Thymus (tissue), 14 donors: Measurements from ENCODE around the gene PPFIA3. TPM values are rescaled to one million over a fixed set of nuclear protein-coding genes. Genes with fewer than 3 reads are reported as not detected.
"Not testable (repeated sequence)": the region's sequence is repeated elsewhere in the genome, so short reads cannot be mapped to it uniquely, and the experiment has no call there.

Experiments
- DNase-seq, 9 donors: peaks; one replicate each; pipeline ENCODE4 v3.0.0-alpha.2; 2013; ENCODE audit warnings: low spot score in 9 of 9, low read depth in 6 of 9, missing footprints in 1 of 9
- H3K27ac ChIP-seq, 2 donors: one replicate each; pipeline ENCODE4 v1.5.1; 2013; ENCODE audit warnings: control low read depth in 1 of 2, low read depth in 1 of 2, low read length in 1 of 2, mild to moderate bottlenecking in 1 of 2, moderate library complexity in 1 of 2
- H3K27me3 ChIP-seq, 2 donors: one replicate each; pipeline ENCODE4 v1.5.1; 2013; ENCODE audit warnings: low read length in 1 of 2; ENCODE audit not compliant: control insufficient read depth in 2 of 2, insufficient read depth in 1 of 2
- H3K36me3 ChIP-seq, 2 donors: one replicate each; pipeline ENCODE4 v1.5.1; 2013; ENCODE audit warnings: low read length in 1 of 2, mild to moderate bottlenecking in 1 of 2, moderate library complexity in 1 of 2; ENCODE audit not compliant: control insufficient read depth in 2 of 2, insufficient read depth in 2 of 2
- H3K4me1 ChIP-seq, 2 donors: one replicate each; pipeline ENCODE4 v1.5.1; 2013; ENCODE audit warnings: low read length in 2 of 2; ENCODE audit not compliant: control insufficient read depth in 2 of 2, insufficient read depth in 2 of 2
- H3K4me3 ChIP-seq, 2 donors: one replicate each; pipeline ENCODE4 v1.5.1; 2013; ENCODE audit warnings: low read length in 2 of 2, control low read depth in 1 of 2, mild to moderate bottlenecking in 1 of 2
- H3K9me3 ChIP-seq, 2 donors: one replicate each; pipeline ENCODE4 v1.5.1; 2013; ENCODE audit warnings: low read length in 1 of 2, mild to moderate bottlenecking in 1 of 2; ENCODE audit not compliant: control insufficient read depth in 2 of 2, insufficient read depth in 1 of 2
- WGBS: extraction: QIAGEN DNeasy Blood & Tissue Kit; methylation state at CpG from one replicate; pipeline ENCODE4 v1.1.7; 2013; 5-methylcytosine and 5-hydroxymethylcytosine counted together
- long read RNA-seq, 10 donors: transcript quantifications; one replicate each; lab custom pipeline, GENCODE V29; 2026
- polyA plus RNA-seq: library from polyadenylated mRNA; stranded (reverse); fragments of 200-250 nt; gene quantifications from one replicate; pipeline ENCODE4 v1.2.3, GENCODE V29; 2013
- total RNA-seq: library from RNA; stranded (reverse); fragments of 120-200 nt; gene quantifications from one replicate; pipeline ENCODE4 v1.2.4, GENCODE V29; 2013
- donor health status: healthy.

Gene PPFIA3
- total RNA-seq (7.0 TPM), polyA plus RNA-seq (14.1 TPM)
- long read RNA-seq, donor 1, partial matches to known transcripts: 0 of 1 reads
- long read RNA-seq, donor 1, other reads (novel, unspliced or antisense): 0 of 1 reads
- long read RNA-seq, donor 2: 0 reads
- long read RNA-seq, donor 3, partial matches to known transcripts: 0 of 1 reads
- long read RNA-seq, donor 3, other reads (novel, unspliced or antisense): 0 of 1 reads
- long read RNA-seq, donor 4: 0 reads
- long read RNA-seq, donor 5, partial matches to known transcripts: 0 of 2 reads
- long read RNA-seq, donor 5, other reads (novel, unspliced or antisense): 0 of 2 reads
- long read RNA-seq, donor 6, partial matches to known transcripts: 0 of 1 reads
- long read RNA-seq, donor 6, other reads (novel, unspliced or antisense): 0 of 1 reads
- long read RNA-seq, donor 7: 0 reads
- long read RNA-seq, donor 8: 0 reads
- long read RNA-seq, donor 9: 0 reads
- long read RNA-seq, donor 10: 0 reads

- 2% methylated on average over 90 of the region's 90 CpGs for WGBS
- DNase-seq: peak in 1 of 9 donors; percentile 28
- peak within 1 kb of the TSS; percentile 87 to 92 for H3K27ac ChIP-seq
- no peaks in the 10 kb centered on the region for H3K9me3 ChIP-seq
- H3K4me3 ChIP-seq: peak within 1 kb of the TSS; percentile 58 to 60
- peaks cover 36 to 60% of the 10 kb centered on the region in 2 donors for H3K27me3 ChIP-seq
- H3K4me1 ChIP-seq: peaks cover 15 to 20% of the 10 kb centered on the region in 2 donors
- peaks cover 0 to 2% of the 10 kb centered on the region in 2 donors for H3K36me3 ChIP-seq
These were observed at the start of gene PPFIA3 for GRCh38 chr19:49119411-49120324. TSS of gene PPFIA3 (plus strand) at chr19:49119544. CDS start at chr19:49127874, 8,330 bp downstream.

- H3K9me3 ChIP-seq: peaks cover 0 to 4% of the 10 kb centered on the region in 2 donors
- DNase-seq: no peak
- no peak overlapping the region for H3K27ac ChIP-seq
- H3K36me3 ChIP-seq: no peaks in the 10 kb centered on the region
- no peaks in the 10 kb centered on the region for H3K4me1 ChIP-seq
- peaks cover 52 to 93% of the 10 kb centered on the region in 2 donors for H3K27me3 ChIP-seq
- 97% methylated on average over 21 of the region's 21 CpGs for WGBS
- no peak overlapping the region for H3K4me3 ChIP-seq
These were observed 48.9 kb upstream of the PPFIA3 start for GRCh38 chr19:49070416-49070815.

- Histone ChIP-seq H3K27me3 (peaks cover 44 to 77% of the 10 kb centered on the region in 2 donors), H3K27ac (no peak overlapping the region), H3K4me3 (peak overlapping the region in 1 of 2 donors; percentile 33), H3K36me3 (no peaks in the 10 kb centered on the region), H3K9me3 (peaks cover 0 to 4% of the 10 kb centered on the region in 2 donors), H3K4me1 (no peaks in the 10 kb centered on the region)
- no peak for DNase-seq
- WGBS: 10% methylated on average over 93 of the region's 93 CpGs
These were observed 47.3 kb upstream of the PPFIA3 start for GRCh38 chr19:49071860-49072547.

GRCh38 chr19:49073514-49074378, 45.6 kb upstream of the PPFIA3 start:
- peaks cover 39 to 61% of the 10 kb centered on the region in 2 donors for H3K27me3 ChIP-seq
- no peak overlapping the region for H3K27ac ChIP-seq
- H3K4me1 ChIP-seq: no peaks in the 10 kb centered on the region
- H3K36me3 ChIP-seq: no peaks in the 10 kb centered on the region
- no peak overlapping the region for H3K4me3 ChIP-seq
- 72% methylated on average over 23 of the region's 23 CpGs for WGBS
- H3K9me3 ChIP-seq: peaks cover 0 to 4% of the 10 kb centered on the region in 2 donors
- DNase-seq: no peak

GRCh38 chr19:49074869-49075268, 44.5 kb upstream of the PPFIA3 start:
- not testable (repeated sequence) for H3K4me3 ChIP-seq, H3K9me3 ChIP-seq, H3K36me3 ChIP-seq, DNase-seq, H3K27ac ChIP-seq, H3K4me1 ChIP-seq
- H3K27me3 ChIP-seq: peaks cover 37 to 50% of the 10 kb centered on the region in 2 donors
- 25% methylated on average over 9 of the region's 9 CpGs for WGBS

GRCh38 chr19:49080392-49080791, 39.0 kb upstream of the PPFIA3 start:
- no peaks in the 10 kb centered on the region for H3K9me3 ChIP-seq
- H3K27me3 ChIP-seq: peaks cover 0 to 4% of the 10 kb centered on the region in 2 donors
- WGBS: 97% methylated on average over 4 of the region's 4 CpGs
- no peak overlapping the region for H3K27ac ChIP-seq
- peaks cover 2 to 6% of the 10 kb centered on the region in 2 donors for H3K4me1 ChIP-seq
- DNase-seq: no peak
- no peaks in the 10 kb centered on the region for H3K36me3 ChIP-seq
- no peak overlapping the region for H3K4me3 ChIP-seq

DNA sequence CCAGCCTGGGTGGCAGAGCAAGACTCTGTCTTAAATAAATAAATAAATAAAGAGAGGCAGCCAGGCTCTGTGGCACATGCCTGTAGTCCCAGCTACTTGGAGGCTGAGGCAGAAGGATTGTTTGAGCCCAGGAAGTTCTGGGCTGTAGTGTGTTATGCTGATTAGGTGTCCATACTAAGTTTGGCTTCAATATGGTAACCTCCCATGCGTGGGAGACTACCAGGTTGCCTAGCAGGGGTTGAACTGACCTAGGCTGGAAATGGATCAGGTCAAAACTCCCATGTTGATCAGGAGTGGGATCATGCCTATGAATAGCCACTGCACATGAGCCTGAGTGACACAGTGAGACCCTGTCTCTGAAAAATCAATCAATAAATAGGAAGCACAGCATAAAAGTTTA, 38.1 kb upstream of the PPFIA3 start:
- Histone ChIP-seq H3K4me3 (no peak overlapping the region), H3K9me3 (no peaks in the 10 kb centered on the region), H3K27ac (no peak overlapping the region), H3K36me3 (peaks cover 0 to 3% of the 10 kb centered on the region in 2 donors), H3K27me3 (peaks cover 0 to 4% of the 10 kb centered on the region in 2 donors), H3K4me1 (peaks cover 5 to 9% of the 10 kb centered on the region in 2 donors)
- WGBS: 90% methylated on average over 1 of the region's 1 CpG
- no peak for DNase-seq
